ENCODE results near the gene GPR26.

Gene GPR26, protein sequence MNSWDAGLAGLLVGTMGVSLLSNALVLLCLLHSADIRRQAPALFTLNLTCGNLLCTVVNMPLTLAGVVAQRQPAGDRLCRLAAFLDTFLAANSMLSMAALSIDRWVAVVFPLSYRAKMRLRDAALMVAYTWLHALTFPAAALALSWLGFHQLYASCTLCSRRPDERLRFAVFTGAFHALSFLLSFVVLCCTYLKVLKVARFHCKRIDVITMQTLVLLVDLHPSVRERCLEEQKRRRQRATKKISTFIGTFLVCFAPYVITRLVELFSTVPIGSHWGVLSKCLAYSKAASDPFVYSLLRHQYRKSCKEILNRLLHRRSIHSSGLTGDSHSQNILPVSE

DNA sequence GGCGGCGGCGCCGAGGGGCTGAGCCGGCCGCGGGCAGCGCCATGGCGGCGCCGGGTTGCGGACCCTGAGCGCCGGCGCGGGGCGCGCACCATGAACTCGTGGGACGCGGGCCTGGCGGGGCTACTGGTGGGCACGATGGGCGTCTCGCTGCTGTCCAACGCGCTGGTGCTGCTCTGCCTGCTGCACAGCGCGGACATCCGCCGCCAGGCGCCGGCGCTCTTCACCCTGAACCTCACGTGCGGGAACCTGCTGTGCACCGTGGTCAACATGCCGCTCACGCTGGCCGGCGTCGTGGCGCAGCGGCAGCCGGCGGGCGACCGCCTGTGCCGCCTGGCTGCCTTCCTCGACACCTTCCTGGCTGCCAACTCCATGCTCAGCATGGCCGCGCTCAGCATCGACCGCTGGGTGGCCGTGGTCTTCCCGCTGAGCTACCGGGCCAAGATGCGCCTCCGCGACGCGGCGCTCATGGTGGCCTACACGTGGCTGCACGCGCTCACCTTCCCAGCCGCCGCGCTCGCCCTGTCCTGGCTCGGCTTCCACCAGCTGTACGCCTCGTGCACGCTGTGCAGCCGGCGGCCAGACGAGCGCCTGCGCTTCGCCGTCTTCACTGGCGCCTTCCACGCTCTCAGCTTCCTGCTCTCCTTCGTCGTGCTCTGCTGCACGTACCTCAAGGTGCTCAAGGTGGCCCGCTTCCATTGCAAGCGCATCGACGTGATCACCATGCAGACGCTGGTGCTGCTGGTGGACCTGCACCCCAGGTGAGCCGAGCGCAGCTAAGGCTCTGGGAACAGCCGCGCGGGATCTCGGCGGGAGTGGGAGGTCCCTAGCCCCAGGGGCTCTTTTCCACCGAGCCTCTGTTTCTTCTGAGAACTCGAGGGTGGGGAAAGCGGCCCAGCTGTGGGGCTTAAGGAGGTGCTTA lies at the start of gene GPR26:
Gene GPR26 (plus strand): TSS at position 38 of the 919 bp plus-strand sequence. CDS start 53 bp downstream, at position 91.
- H3K27ac ChIP-seq: no peak within 1 kb of the TSS
- no peaks in the 10 kb centered on the region for H3K9me3 ChIP-seq (ENCODE audit: low read depth, low read length)
- H3K9ac ChIP-seq (ENCODE audit: insufficient read length): no peak within 1 kb of the TSS
- no peak within 1 kb of the TSS for H3K4me3 ChIP-seq
- DNase-seq (ENCODE audit: low read depth, low spot score): no peak
- TF ChIP-seq EZH2 (IDR thresholded peaks at IDR 0.05): no peak
- no peak for TF ChIP-seq POLR2AphosphoS5 (IDR thresholded peaks at IDR 0.05; ENCODE audit: borderline replicate concordance, low read depth, low read length)
- no peak for TF ChIP-seq FOXP2 (optimal IDR thresholded peaks at IDR 0.05; ENCODE audit: control extremely low read depth, extremely low read length, insufficient read depth)
- no peaks in the 10 kb centered on the region for H3K36me3 ChIP-seq (ENCODE audit: insufficient read depth, low read length)

DNA sequence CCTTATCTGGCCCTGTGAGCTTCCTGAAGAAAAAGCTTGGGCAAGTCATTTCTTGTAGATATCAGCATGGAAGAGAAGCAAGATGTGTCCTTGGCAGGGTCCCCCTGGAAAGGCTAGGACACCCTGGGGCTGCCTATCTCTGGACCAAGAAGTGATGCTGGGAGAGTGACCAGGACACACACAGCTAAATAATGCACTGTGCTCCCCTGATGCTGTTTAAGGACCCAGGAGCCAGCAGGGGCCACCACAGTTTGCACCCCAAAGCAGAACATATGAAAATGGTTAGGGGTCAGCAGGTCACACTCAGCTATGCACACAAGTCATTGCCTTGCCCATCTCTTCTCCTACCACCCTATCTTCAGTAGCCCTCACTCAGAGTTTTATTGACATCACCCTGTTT lies 47.9 kb upstream of the GPR26 start:
- Histone ChIP-seq H3K4me3 (no peak overlapping the region), H3K9ac (ENCODE audit: insufficient read length) (no peak overlapping the region), H3K27ac (no peak overlapping the region), H3K36me3 (ENCODE audit: insufficient read depth, low read length) (no peaks in the 10 kb centered on the region), H3K9me3 (ENCODE audit: low read depth, low read length) (no peaks in the 10 kb centered on the region)
- TF ChIP-seq POLR2AphosphoS5 (IDR thresholded peaks at IDR 0.05; ENCODE audit: borderline replicate concordance, low read depth, low read length) (no peak), FOXP2 (optimal IDR thresholded peaks at IDR 0.05; ENCODE audit: control extremely low read depth, extremely low read length, insufficient read depth) (no peak), EZH2 (IDR thresholded peaks at IDR 0.05) (no peak)
- no peak for DNase-seq (ENCODE audit: low read depth, low spot score)

DNA sequence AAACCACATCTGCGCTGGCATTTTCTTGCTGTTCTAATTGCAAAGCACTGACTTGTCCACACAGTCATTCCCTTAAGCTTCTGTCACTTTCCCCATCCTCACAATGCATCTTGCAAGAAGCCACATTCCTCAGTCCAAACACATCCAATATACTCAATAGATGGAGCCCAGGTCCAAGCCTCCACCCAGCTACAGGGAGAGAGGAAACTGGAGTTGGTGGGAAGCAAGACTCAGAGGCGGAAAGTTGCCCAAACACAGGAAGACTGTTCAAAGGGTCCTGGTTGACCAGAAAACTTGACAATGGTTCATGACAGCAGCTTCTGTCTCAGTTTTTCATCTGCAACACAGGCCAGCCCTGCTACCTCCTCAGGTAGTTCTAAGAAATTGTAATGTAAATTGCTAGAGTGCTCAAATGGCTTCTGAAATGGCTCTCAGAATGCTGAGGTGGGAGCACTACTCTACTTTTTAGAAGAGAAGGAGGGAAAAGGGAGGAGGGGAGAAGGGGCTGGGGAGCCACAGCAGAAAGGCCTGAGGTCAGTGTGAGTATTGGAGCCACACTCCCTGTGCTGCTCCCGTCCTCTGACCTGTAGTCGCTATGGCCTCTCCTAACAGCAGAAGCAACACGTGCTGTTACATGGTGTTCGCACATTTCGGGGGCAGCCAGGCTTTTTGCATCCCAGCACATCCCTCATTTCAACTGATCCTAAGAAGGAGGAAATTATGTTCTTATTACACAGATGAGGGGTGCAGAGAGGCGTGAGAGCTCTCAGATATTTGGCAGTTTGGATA lies 46.9 kb upstream of the GPR26 start:
- Histone ChIP-seq H3K9me3 (ENCODE audit: low read depth, low read length) (no peaks in the 10 kb centered on the region), H3K36me3 (ENCODE audit: insufficient read depth, low read length) (no peaks in the 10 kb centered on the region), H3K4me3 (no peak overlapping the region), H3K27ac (no peak overlapping the region), H3K9ac (ENCODE audit: insufficient read length) (no peak overlapping the region)
- DNase-seq (ENCODE audit: low read depth, low spot score): no peak
- TF ChIP-seq EZH2 (IDR thresholded peaks at IDR 0.05) (no peak), FOXP2 (optimal IDR thresholded peaks at IDR 0.05; ENCODE audit: control extremely low read depth, extremely low read length, insufficient read depth) (no peak), POLR2AphosphoS5 (IDR thresholded peaks at IDR 0.05; ENCODE audit: borderline replicate concordance, low read depth, low read length) (no peak)

- no peak for TF ChIP-seq FOXP2 (optimal IDR thresholded peaks at IDR 0.05; ENCODE audit: control extremely low read depth, extremely low read length, insufficient read depth)
- TF ChIP-seq POLR2AphosphoS5 (IDR thresholded peaks at IDR 0.05; ENCODE audit: borderline replicate concordance, low read depth, low read length): no peak
- no peak for TF ChIP-seq EZH2 (IDR thresholded peaks at IDR 0.05)
These were observed 45.5 kb upstream of the GPR26 start for GRCh38 chr10:123620621-123621020.

GRCh38 chr10:123621492-123621891 lies 44.7 kb upstream of the GPR26 start:
- no peak for TF ChIP-seq EZH2 (IDR thresholded peaks at IDR 0.05)
- no peak for TF ChIP-seq POLR2AphosphoS5 (IDR thresholded peaks at IDR 0.05; ENCODE audit: borderline replicate concordance, low read depth, low read length)
- no peak for TF ChIP-seq FOXP2 (optimal IDR thresholded peaks at IDR 0.05; ENCODE audit: control extremely low read depth, extremely low read length, insufficient read depth)
- Histone ChIP-seq H3K4me3 (no peak overlapping the region), H3K36me3 (ENCODE audit: insufficient read depth, low read length) (no peaks in the 10 kb centered on the region), H3K9ac (ENCODE audit: insufficient read length) (no peak overlapping the region), H3K27ac (no peak overlapping the region), H3K9me3 (ENCODE audit: low read depth, low read length) (no peaks in the 10 kb centered on the region)
- DNase-seq (ENCODE audit: low read depth, low spot score): no peak

More at GRCh38 chr10:123620621-123621020, 45.5 kb upstream of the GPR26 start:
- Histone ChIP-seq H3K9me3 (ENCODE audit: low read depth, low read length) (no peaks in the 10 kb centered on the region), H3K36me3 (ENCODE audit: insufficient read depth, low read length) (no peaks in the 10 kb centered on the region), H3K9ac (ENCODE audit: insufficient read length) (no peak overlapping the region), H3K4me3 (no peak overlapping the region), H3K27ac (no peak overlapping the region)
- DNase-seq (ENCODE audit: low read depth, low spot score): no peak

DNA sequence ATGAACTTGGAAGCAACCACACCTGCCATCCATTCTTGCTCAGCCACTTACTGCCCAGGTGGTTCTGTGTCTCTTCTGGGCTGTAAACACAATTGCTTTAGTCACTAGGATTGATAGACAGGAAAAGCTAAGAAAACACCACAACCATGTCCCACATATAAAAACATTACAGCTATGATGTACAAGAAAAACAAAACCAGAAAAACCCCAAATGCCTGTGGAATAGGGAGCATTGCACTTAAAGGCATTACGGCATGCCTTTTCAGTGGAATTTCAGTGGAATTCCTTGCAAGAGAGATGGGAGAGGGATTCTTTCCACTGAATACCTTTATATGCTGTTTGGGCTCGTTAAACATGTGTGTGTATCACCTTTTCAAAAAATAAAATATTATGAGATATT lies 44.2 kb upstream of the GPR26 start:
- Histone ChIP-seq H3K4me3 (no peak overlapping the region), H3K36me3 (ENCODE audit: insufficient read depth, low read length) (no peaks in the 10 kb centered on the region)
- TF ChIP-seq EZH2 (IDR thresholded peaks at IDR 0.05): no peak
- no peak for TF ChIP-seq POLR2AphosphoS5 (IDR thresholded peaks at IDR 0.05; ENCODE audit: borderline replicate concordance, low read depth, low read length)
- TF ChIP-seq FOXP2 (optimal IDR thresholded peaks at IDR 0.05; ENCODE audit: control extremely low read depth, extremely low read length, insufficient read depth): no peak

DNA sequence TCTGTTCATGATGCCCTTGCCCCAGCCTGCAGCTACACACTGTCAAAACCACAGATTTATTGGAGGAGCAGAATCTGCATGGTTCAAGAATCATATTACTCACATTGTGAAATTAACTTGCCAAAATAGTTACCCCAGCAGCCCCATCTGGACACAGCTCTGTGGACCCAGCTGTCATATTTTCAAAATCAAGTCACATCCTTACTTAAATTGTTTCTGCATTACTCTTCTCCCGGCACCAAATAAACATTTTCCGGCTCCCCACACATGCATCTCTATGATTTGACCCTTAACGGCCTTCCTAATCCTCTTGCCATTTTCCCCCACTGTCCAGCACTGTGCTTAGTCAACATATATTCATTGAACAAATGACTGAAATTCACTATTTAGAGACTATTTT lies 43.8 kb upstream of the GPR26 start:
- Histone ChIP-seq H3K27ac (no peak overlapping the region), H3K36me3 (ENCODE audit: insufficient read depth, low read length) (no peaks in the 10 kb centered on the region), H3K9ac (ENCODE audit: insufficient read length) (no peak overlapping the region), H3K9me3 (ENCODE audit: low read depth, low read length) (no peaks in the 10 kb centered on the region), H3K4me3 (no peak overlapping the region)
- TF ChIP-seq EZH2 (IDR thresholded peaks at IDR 0.05) (no peak), FOXP2 (optimal IDR thresholded peaks at IDR 0.05; ENCODE audit: control extremely low read depth, extremely low read length, insufficient read depth) (no peak), POLR2AphosphoS5 (IDR thresholded peaks at IDR 0.05; ENCODE audit: borderline replicate concordance, low read depth, low read length) (no peak)
- DNase-seq (ENCODE audit: low read depth, low spot score): no peak

More for the DNA sequence above, 44.2 kb upstream of the GPR26 start:
- DNase-seq (ENCODE audit: low read depth, low spot score): no peak
- Histone ChIP-seq H3K9ac (ENCODE audit: insufficient read length) (no peak overlapping the region), H3K27ac (no peak overlapping the region), H3K9me3 (ENCODE audit: low read depth, low read length) (no peaks in the 10 kb centered on the region)
